Endodermal cell (in vitro differentiated cells): ENCODE results near the gene CEBPZOS. TPM values are rescaled to one million over a fixed set of nuclear protein-coding genes. Genes with fewer than 3 reads are reported as not detected.

Experiments
- DNase-seq: peaks from one replicate; pipeline ENCODE4 v3.0.0-alpha.2; 2017
- H3K27ac ChIP-seq: 2 replicates; pipeline ENCODE4 v1.5.1; 2013; ENCODE audit warnings: mild to moderate bottlenecking, low read depth, low read length, moderate library complexity
- H3K27me3 ChIP-seq: 2 replicates; pipeline ENCODE4 v1.6.1; 2013; ENCODE audit warnings: mild to moderate bottlenecking, low read length, moderate library complexity; ENCODE audit not compliant: insufficient read depth, control insufficient read depth, poor library complexity, severe bottlenecking
- H3K36me3 ChIP-seq: 2 replicates; pipeline ENCODE4 v1.7.0; 2013; ENCODE audit warnings: mild to moderate bottlenecking, low read length, moderate library complexity; ENCODE audit not compliant: control insufficient read depth, insufficient read depth
- H3K4me1 ChIP-seq: one replicate; pipeline ENCODE4 v1.7.0; 2013; ENCODE audit warnings: low read length; ENCODE audit not compliant: control insufficient read depth, insufficient read depth
- H3K4me3 ChIP-seq: 2 replicates; pipeline ENCODE4 v1.5.1; 2013; ENCODE audit warnings: mild to moderate bottlenecking, low read length, moderate library complexity
- H3K9ac ChIP-seq: 2 replicates; pipeline ENCODE4 v1.6.1; 2013; ENCODE audit warnings: mild to moderate bottlenecking, low read length, moderate library complexity; ENCODE audit not compliant: poor library complexity, severe bottlenecking; ENCODE audit errors: extremely low read depth
- H3K9me3 ChIP-seq: 2 replicates; pipeline ENCODE4 v1.6.1; 2013; ENCODE audit warnings: mild to moderate bottlenecking, low read length, moderate library complexity; ENCODE audit not compliant: control insufficient read depth
- H3K27ac Mint-ChIP-seq: 2 replicates; pipeline ENCODE4 v1.8.0; 2020; ENCODE audit warnings: mixed read lengths
- H3K27me3 Mint-ChIP-seq: 2 replicates; pipeline ENCODE4 v1.8.0; 2021; ENCODE audit warnings: mild to moderate bottlenecking, mixed read lengths; ENCODE audit not compliant: insufficient read depth
- H3K36me3 Mint-ChIP-seq: 2 replicates; pipeline ENCODE4 v1.8.0; 2020; ENCODE audit warnings: low read depth, mixed read lengths
- H3K4me1 Mint-ChIP-seq: 2 replicates; pipeline ENCODE4 v1.8.0; 2020; ENCODE audit warnings: mixed read lengths
- H3K4me3 Mint-ChIP-seq: 2 replicates; pipeline ENCODE4 v1.8.0; 2020; ENCODE audit warnings: mild to moderate bottlenecking, moderate library complexity, mixed read lengths
- H3K9me3 Mint-ChIP-seq: 2 replicates; pipeline ENCODE4 v1.8.0; 2020; ENCODE audit warnings: mild to moderate bottlenecking, mixed read lengths
- WGBS, 2 experiments: methylation state at CpG; one replicate each; pipeline versions ENCODE4 v1.1.5 to v1.1.7; 2013; ENCODE audit warnings: missing lambda C conversion rate in 2 of 2, mixed read lengths in 1 of 2; ENCODE audit not compliant: insufficient coverage in 1 of 2, insufficient read length in 1 of 2; 5-methylcytosine and 5-hydroxymethylcytosine counted together
- total RNA-seq, 2 donors: library from RNA; stranded (reverse); fragmentation: NEBNext Ultra II Directional in 1 of 2; extraction: Animal tissue kit (Norgen Biotek cat#: 25700) in 1 of 2; gene quantifications; 2 replicates in 1 of 2; 3 replicates in 1 of 2; pipeline ENCODE4 v1.2.1, GENCODE V29; 2021
- TF ChIP-seq, protein P1 (sequence below): fragments of 200-600 bp; sonication (generic); conservative IDR thresholded peaks from 2 replicates; pipeline ENCODE4 v1.5.0; 2021; ENCODE audit warnings: antibody characterized with exemption, mild to moderate bottlenecking

The CEBPZOS gene
- total RNA-seq, 2 donors from 2014 or later: 4.4 to 11.8 TPM

DNA sequence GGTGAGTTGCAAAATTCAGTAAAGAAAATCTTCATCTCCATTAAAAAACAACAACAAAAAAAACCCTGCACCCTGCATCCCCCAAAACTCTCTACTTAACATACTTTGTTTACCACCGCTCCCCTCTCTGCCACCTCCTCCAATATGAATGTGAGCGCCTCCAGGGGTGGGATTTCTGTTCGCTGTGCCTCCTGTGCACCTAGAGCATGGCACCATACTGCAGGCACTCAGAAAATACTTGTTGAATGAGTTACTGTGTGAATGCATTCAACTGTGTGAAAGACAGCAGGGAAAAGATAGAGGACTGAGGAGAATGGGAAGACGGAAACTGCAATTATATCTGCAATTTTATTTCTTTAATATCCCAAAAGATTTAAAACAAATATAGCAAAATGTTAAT is 30.6 kb downstream of the CEBPZOS start:
- Mint-ChIP-seq H3K27ac (peak overlapping the region; percentile 56), H3K4me3 (peak overlapping the region; percentile 39)

DNA sequence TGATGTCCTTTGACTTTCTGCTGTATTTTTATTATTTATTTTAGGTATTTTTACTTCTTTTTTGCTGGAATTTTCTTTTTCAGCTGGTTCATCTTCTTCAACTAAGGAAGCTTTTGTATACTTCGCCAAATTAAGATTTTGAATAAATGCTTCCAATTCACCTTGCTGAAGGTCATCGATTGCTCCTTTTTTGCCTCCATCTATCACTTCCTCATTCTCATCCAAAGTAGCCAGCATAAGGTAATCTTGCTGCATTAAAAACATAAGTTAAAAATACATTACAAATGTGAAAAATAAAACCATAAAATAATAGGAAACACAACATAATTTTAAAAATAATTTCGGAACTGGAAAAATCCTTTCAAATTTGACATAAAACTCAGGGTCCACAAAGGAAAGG is 32.5 kb downstream of the CEBPZOS start:
- Mint-ChIP-seq H3K4me1 (peaks cover 26% of the 10 kb centered on the region), H3K36me3 (peaks cover 16% of the 10 kb centered on the region), H3K4me3 (no peak overlapping the region), H3K27me3 (no peaks in the 10 kb centered on the region), H3K27ac (no peak overlapping the region), H3K9me3 (no peaks in the 10 kb centered on the region)
- Histone ChIP-seq H3K4me1 (peaks cover 5% of the 10 kb centered on the region), H3K36me3 (peaks cover 36% of the 10 kb centered on the region), H3K27me3 (no peaks in the 10 kb centered on the region), H3K4me3 (no peak overlapping the region), H3K9me3 (no peaks in the 10 kb centered on the region), H3K27ac (no peak overlapping the region), H3K9ac (no peak overlapping the region)
- 86 to 99% methylated on average over 2 to 3 of the region's 3 CpGs for WGBS, 2 experiments
- TF ChIP-seq, protein P1, sequence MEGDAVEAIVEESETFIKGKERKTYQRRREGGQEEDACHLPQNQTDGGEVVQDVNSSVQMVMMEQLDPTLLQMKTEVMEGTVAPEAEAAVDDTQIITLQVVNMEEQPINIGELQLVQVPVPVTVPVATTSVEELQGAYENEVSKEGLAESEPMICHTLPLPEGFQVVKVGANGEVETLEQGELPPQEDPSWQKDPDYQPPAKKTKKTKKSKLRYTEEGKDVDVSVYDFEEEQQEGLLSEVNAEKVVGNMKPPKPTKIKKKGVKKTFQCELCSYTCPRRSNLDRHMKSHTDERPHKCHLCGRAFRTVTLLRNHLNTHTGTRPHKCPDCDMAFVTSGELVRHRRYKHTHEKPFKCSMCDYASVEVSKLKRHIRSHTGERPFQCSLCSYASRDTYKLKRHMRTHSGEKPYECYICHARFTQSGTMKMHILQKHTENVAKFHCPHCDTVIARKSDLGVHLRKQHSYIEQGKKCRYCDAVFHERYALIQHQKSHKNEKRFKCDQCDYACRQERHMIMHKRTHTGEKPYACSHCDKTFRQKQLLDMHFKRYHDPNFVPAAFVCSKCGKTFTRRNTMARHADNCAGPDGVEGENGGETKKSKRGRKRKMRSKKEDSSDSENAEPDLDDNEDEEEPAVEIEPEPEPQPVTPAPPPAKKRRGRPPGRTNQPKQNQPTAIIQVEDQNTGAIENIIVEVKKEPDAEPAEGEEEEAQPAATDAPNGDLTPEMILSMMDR: no peak
- DNase-seq: no peak

More for the DNA sequence above, 30.6 kb downstream of the CEBPZOS start:
- H3K9me3 Mint-ChIP-seq: no peaks in the 10 kb centered on the region
- peak; percentile 63 for DNase-seq
- no peaks in the 10 kb centered on the region for H3K27me3 Mint-ChIP-seq
- Histone ChIP-seq H3K9me3 (no peaks in the 10 kb centered on the region), H3K27ac (no peak overlapping the region), H3K4me1 (peaks cover 5% of the 10 kb centered on the region), H3K9ac (peak overlapping the region; percentile 1), H3K36me3 (peaks cover 53% of the 10 kb centered on the region), H3K27me3 (no peaks in the 10 kb centered on the region), H3K4me3 (peak overlapping the region; percentile 62)
- TF ChIP-seq, protein P1: peak; percentile 36
- WGBS, 2 experiments: 71% methylated on average over 4 of the region's 4 CpGs; no CpG with 5 or more reads in 1 of the 2 experiments
- H3K4me1 Mint-ChIP-seq: peaks cover 26% of the 10 kb centered on the region
- H3K36me3 Mint-ChIP-seq: peaks cover 33% of the 10 kb centered on the region

DNA sequence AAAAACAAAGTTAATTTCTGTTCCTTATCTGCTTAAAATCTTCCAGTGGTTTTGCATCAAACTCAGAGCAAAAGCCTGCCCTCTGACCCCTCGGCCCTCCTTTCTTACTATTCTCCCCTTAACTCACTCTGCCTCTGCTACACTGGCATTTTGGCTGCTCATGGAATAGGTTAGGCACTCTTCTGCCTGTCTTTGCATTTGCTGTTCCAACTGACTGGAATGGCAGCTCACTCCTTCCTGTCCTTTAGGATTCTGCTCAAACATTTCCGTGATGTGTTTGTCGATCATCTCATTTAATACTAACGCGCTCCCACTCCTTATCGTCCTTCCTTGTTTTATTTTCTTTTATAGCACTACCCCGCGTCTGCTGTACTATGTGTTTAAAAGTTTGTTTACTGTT is 34.3 kb downstream of the CEBPZOS start:
- no peaks in the 10 kb centered on the region for H3K27me3 Mint-ChIP-seq
- Histone ChIP-seq H3K9me3 (no peaks in the 10 kb centered on the region), H3K4me1 (peaks cover 5% of the 10 kb centered on the region), H3K4me3 (peak overlapping the region; percentile 98), H3K27ac (no peak overlapping the region), H3K36me3 (peaks cover 34% of the 10 kb centered on the region), H3K9ac (peak overlapping the region; percentile 81), H3K27me3 (no peaks in the 10 kb centered on the region)
- H3K4me1 Mint-ChIP-seq: peaks cover 17% of the 10 kb centered on the region
- H3K9me3 Mint-ChIP-seq: no peaks in the 10 kb centered on the region
- no peak overlapping the region for H3K27ac Mint-ChIP-seq
- TF ChIP-seq, protein P1: no peak
- WGBS, 2 experiments: 1 to 2% methylated on average over 8 of the region's 8 CpGs
- peaks cover 21% of the 10 kb centered on the region for H3K36me3 Mint-ChIP-seq
- H3K4me3 Mint-ChIP-seq: no peak overlapping the region
- peak; percentile 45 for DNase-seq
